GM19438 (cell line): ENCODE data around the gene FHL5.
"Not testable (repeated sequence)": the region's sequence is repeated elsewhere in the genome, so short reads cannot be mapped to it uniquely, and the experiment has no call there.

Experiments
- ATAC-seq: cut with Tn5 transposase; IDR thresholded peaks from one replicate; pipeline ENCODE4 v1.9.1; 2021; ENCODE audit warnings: low read depth; ENCODE audit not compliant: unreplicated experiment

The FHL5 gene

DNA sequence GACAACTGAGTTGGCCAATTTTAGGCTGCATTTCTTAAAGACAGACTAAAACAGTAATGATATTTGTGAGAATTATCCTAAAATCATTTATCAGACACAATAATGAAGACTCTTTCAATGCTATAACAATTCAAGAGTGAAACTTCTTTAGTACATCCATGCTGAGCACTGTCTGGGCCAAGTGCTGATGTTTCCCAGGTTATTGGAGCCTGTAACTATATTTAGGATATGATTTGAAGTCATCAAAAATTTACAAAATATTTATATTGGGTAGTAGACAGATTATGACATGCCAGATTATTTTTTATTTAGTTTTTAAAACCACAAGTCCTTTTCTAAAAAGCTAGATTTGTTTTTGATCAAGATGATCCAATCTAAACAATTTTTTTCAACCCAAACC is 45.1 kb downstream of the FHL5 start:
- no peak for ATAC-seq

GRCh38 chr6:96610019-96610418 is 47.1 kb downstream of the FHL5 start:
- peak; percentile 52 for ATAC-seq

- peak; percentile 69 for ATAC-seq
Measured at GRCh38 chr6:96611342-96611991, 48.5 kb downstream of the FHL5 start.

DNA sequence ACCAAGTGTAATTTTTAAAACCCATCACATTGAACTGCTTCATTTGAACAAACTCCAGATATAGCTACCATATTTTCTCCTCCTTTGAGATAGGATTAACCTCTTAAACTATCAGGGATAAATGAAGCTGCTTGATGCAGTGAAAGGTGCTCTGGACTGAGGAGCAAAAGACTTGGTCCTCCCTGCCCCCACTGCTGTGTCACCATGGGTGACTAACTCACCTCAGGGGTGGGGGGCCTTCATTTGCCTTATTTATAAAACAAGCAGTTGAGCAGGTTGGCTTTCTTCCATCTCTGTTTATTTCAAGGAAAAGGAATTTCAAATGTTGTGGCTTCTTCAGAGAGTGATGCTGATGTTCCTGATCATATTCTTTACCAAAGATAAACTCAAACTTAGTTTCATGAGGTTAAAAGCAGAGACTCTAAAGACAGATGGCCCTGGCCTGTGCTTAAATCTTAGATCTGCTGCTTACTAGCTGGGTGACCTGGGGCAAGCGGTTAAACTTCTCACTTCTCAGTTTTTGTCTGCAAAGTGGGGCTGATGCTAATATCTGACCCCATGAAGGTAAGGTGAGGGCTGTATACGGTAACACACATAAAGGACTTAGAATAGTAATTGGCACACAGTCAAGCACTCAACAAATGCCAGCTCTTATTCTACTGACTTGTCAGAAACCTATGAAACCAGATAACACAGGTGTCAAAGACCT is 50.5 kb downstream of the FHL5 start:
- ATAC-seq: no peak

DNA sequence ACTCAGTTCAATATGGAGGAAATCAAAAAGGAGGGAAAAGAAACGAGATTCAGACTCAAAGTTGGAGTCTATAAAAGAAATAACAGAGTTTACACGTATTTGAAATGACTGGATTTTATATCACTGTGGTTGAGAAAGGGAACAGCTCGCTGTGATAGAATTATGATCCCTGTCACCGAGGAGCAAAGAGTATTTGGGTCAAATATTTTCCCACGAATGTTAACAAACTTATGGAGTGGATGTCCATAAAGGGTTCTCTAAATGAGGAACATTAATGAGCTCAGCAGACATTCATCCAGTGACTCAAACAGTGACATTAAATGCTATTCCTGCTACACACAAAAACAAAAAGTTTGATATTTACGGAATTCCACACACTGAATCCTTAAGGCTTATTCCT is 57.9 kb downstream of the FHL5 start:
- ATAC-seq: no peak

DNA sequence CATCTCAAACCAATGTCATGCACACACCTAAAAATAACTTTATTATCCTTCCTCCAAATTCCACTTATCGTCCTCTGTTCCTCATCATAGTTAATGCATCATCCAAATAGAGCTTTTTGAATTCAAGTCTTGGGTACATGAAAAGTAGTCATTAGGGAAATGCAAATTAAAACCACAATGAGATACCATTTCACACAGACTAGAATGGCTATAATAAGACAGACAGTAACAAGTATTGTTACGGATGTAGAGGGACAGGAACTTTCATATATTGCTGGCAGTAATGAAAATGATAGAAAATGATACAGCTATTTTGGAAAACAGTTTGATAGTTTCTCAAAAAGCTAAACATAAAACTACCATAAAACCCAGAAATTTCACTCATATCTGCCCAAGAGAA is 59.1 kb downstream of the FHL5 start:
- ATAC-seq: no peak

DNA sequence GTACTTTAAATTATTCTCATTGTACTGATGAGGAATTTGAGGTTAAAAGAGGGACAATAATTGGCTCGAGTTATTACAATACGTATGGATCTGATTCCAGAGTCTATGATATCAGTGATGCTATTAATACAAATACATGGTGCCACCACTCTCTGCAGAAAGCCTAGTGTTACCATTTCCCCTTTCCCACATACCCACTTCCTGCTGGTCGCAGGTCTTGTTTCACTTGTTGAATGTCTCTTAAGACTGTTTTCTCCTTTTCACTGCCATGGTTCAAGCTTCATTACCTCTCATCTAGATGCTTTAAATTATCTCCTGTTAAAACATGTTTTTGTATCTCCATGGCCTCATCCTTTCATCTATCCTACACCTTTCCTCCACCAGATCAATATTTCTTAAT is 62.0 kb downstream of the FHL5 start:
- no peak for ATAC-seq

GRCh38 chr6:96626759-96627364 is 63.9 kb downstream of the FHL5 start:
- ATAC-seq: peak; percentile 94

DNA sequence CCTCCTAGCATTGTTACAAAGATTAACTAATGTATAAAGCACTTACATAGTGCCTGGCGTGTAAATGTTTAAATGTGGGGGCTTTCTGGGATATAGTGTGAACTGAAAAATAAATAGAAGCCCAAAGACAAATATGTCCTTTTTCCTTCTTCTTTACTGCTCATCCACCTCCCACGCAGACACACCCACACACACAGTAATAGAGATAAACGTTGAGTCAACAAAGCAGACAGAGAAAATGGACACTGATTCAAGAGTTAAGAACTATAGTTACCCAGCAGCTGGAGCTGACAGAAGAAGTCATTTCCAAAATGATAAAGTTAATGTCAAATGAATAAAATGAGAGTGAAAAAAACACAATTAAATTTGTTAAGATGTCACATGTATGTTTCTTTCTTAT is 68.3 kb downstream of the FHL5 start:
- no peak for ATAC-seq

- ATAC-seq: not testable (repeated sequence)
Measured at GRCh38 chr6:96637979-96638378, 75.1 kb downstream of the FHL5 start.

DNA sequence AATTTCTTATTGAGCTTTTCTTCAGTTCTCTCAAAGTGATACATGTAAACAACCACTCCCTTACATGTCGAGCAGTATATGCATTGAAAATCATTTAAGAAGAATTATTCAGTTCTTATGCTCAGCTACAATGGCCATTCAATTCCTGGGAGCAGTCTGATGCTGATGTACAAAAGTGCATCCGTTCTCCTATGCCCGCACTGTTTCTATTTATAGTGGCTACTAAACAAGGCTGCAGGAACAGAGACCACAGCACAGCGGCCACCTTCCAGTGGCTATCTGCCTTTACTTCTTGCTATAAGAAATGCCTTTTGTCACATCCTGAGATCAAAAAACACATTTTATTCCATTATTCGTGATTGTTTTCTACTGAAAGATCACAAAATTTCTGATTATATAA is 82.2 kb downstream of the FHL5 start:
- no peak for ATAC-seq

DNA sequence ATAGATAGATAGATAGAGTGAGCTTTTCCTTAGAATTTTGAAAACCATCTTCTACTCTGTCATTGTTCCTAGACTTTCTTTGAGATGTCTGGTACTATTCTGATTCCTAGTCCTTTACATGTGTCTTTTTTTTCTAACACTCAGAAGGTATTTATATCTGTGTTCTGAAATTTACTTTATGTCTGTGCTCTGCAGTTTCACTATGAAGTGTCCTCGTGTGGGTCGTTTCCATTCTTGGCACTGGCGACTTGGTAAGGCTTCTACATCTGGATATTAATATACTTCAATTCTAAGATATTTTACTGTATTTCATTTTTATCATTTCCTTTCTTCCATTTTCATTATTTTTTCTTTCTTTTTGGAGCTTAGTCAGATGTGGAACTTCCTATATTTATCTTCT is 87.0 kb downstream of the FHL5 start:
- peak; percentile 48 for ATAC-seq

- no peak for ATAC-seq
Measured at GRCh38 chr6:96651816-96652215, 88.9 kb downstream of the FHL5 start.

- ATAC-seq: no peak
Measured at GRCh38 chr6:96652552-96652951, 89.6 kb downstream of the FHL5 start.

- ATAC-seq: no peak
Measured at GRCh38 chr6:96653181-96653580, 90.3 kb downstream of the FHL5 start.

- no peak for ATAC-seq
Measured at GRCh38 chr6:96656567-96656966, 93.6 kb downstream of the FHL5 start.

GRCh38 chr6:96657344-96657743 is 94.4 kb downstream of the FHL5 start:
- no peak for ATAC-seq

DNA sequence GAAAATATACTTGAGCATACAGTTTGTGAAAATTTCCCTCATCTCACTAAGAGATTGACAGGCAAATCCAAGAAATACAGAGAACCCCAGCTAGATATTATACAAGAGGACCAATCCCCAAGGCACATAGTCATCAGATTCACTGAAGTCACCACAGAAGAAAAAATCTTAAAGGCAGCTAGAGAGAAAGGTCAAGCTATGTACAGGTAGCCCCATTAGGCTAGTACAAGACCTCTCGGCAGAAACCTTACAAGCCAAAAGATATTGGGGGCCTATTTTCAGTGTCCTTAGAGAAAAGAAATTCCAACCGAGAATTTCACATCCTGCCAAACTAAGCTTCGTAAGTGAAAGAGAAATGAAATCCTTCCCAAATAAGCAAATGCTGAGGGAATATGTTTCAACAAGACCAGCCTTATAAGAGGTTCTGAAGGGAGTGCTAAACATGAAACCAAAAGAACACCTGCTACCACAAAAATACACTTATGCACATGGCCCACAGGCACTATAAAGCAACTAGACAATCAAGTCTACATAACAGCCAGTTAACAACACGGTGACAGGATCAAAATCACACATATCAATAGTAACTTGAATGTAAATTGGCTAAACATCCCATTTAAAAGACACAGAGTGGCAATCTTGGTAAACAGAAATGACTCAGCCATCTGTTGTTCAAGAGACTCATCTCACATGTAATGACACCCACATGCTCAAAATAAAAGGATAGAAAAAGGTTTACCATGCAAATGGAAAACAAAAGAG is 96.3 kb downstream of the FHL5 start:
- no peak for ATAC-seq
